ENCODE data around the gene CNTNAP1. TPM values are rescaled to one million over a fixed set of nuclear protein-coding genes. Genes with fewer than 3 reads are reported as not detected.

The CNTNAP1 gene
- total and polyA plus RNA-seq, 9 of the 15 experiments (the other 6 are each of a cell fraction or from before 2014, with no cell fraction given), result 0.10 to 1.8 (median 0.62) TPM

DNA sequence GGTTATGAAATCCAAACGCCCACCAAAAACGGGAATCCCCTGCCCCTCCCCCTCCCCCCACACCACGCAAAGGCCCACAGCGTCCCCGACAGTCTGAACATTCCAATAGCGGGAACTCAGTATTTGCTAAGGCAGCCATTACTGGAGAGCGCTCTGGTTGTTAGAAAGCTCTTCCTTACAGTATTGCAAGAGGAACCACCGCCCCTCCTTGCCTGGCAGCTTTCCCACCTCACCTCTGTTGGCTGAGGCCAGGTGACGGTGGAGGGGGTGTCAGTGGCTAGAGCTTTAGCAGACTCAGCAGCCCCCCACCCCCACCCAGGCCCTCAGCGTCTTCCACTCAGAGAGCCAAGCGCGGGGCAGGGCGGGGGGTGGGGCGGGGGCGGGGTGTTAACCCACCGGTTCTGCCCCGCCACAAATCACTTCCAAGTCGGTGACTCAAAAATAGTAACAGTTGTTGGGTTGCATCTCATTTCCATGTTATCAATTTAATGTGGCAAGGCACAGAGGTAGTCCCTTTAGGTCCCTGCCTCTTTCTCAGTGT, 3.3 kb upstream of the CNTNAP1 start (continued):
- TF ChIP-seq, protein P1, sequence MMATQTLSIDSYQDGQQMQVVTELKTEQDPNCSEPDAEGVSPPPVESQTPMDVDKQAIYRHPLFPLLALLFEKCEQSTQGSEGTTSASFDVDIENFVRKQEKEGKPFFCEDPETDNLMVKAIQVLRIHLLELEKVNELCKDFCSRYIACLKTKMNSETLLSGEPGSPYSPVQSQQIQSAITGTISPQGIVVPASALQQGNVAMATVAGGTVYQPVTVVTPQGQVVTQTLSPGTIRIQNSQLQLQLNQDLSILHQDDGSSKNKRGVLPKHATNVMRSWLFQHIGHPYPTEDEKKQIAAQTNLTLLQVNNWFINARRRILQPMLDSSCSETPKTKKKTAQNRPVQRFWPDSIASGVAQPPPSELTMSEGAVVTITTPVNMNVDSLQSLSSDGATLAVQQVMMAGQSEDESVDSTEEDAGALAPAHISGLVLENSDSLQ (IDR thresholded peaks at IDR 0.05), result peak; percentile 62
- TF ChIP-seq, protein P2, sequence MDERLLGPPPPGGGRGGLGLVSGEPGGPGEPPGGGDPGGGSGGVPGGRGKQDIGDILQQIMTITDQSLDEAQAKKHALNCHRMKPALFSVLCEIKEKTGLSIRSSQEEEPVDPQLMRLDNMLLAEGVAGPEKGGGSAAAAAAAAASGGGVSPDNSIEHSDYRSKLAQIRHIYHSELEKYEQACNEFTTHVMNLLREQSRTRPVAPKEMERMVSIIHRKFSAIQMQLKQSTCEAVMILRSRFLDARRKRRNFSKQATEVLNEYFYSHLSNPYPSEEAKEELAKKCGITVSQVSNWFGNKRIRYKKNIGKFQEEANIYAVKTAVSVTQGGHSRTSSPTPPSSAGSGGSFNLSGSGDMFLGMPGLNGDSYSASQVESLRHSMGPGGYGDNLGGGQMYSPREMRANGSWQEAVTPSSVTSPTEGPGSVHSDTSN (CRISPR knock-in tag; IDR thresholded peaks at IDR 0.05; ENCODE audit: low read depth), result no peak
- TF ChIP-seq, protein P2 (tag; conservative IDR thresholded peaks at IDR 0.05; ENCODE audit: low read depth), result 0 out of 2 replicates have a peak, but pooled peaks have one; percentile 9
- TF ChIP-seq KDM5B (IDR thresholded peaks at IDR 0.05; ENCODE audit: insufficient replicate concordance, low read depth, low read length), result no peak
- no peak for TF ChIP-seq CBFB (CRISPR knock-in tag; IDR thresholded peaks at IDR 0.05)
- no peak for TF ChIP-seq ZEB2 (IDR thresholded peaks at IDR 0.05)
- no peak for TF ChIP-seq SRSF1 (IDR thresholded peaks at IDR 0.05; ENCODE audit: low read depth, low read length)
- TF ChIP-seq, protein P3, sequence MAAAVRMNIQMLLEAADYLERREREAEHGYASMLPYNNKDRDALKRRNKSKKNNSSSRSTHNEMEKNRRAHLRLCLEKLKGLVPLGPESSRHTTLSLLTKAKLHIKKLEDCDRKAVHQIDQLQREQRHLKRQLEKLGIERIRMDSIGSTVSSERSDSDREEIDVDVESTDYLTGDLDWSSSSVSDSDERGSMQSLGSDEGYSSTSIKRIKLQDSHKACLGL (CRISPR knock-in tag; IDR thresholded peaks at IDR 0.05; ENCODE audit: borderline replicate concordance, poor library complexity, severe bottlenecking), result no peak
- no peak for TF ChIP-seq SNRNP70 (optimal IDR thresholded peaks at IDR 0.05; ENCODE audit: low read depth, low read length)
- no peak for TF ChIP-seq JUNB (CRISPR knock-in tag; conservative IDR thresholded peaks at IDR 0.05)
- no peak for TF ChIP-seq STAT5B (CRISPR knock-in tag; IDR thresholded peaks at IDR 0.05)
- TF ChIP-seq TRIM28 (IDR thresholded peaks at IDR 0.05), result no peak
- no peak for TF ChIP-seq PTBP1 (IDR thresholded peaks at IDR 0.05; ENCODE audit: low read depth, low read length)
- no peak for TF ChIP-seq ZNF431 (CRISPR knock-in tag; IDR thresholded peaks at IDR 0.05)
- TF ChIP-seq CBFA2T3 (IDR thresholded peaks at IDR 0.05), result no peak
- TF ChIP-seq THRAP3 (IDR thresholded peaks at IDR 0.05; ENCODE audit: borderline replicate concordance), result no peak
- TF ChIP-seq, protein P4, sequence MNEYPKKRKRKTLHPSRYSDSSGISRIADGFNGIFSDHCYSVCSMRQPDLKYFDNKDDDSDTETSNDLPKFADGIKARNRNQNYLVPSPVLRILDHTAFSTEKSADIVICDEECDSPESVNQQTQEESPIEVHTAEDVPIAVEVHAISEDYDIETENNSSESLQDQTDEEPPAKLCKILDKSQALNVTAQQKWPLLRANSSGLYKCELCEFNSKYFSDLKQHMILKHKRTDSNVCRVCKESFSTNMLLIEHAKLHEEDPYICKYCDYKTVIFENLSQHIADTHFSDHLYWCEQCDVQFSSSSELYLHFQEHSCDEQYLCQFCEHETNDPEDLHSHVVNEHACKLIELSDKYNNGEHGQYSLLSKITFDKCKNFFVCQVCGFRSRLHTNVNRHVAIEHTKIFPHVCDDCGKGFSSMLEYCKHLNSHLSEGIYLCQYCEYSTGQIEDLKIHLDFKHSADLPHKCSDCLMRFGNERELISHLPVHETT (CRISPR knock-in tag; conservative IDR thresholded peaks at IDR 0.05 in 1 of 2, IDR thresholded peaks at IDR 0.05 in 1 of 2), result no peak
- no peak for TF ChIP-seq SAP30 (IDR thresholded peaks at IDR 0.05; ENCODE audit: borderline replicate concordance, insufficient read depth, low read depth, low read length, poor library complexity, severe bottlenecking)
- TF ChIP-seq ELF4 (CRISPR knock-in tag; IDR thresholded peaks at IDR 0.05), result no peak
- TF ChIP-seq ZNF561 (CRISPR knock-in tag; conservative IDR thresholded peaks at IDR 0.05), result no peak
- no peak for TF ChIP-seq HMG20A (CRISPR knock-in tag; conservative IDR thresholded peaks at IDR 0.05)
- TF ChIP-seq DACH1 (IDR thresholded peaks at IDR 0.05; ENCODE audit: partially characterized antibody), result no peak
- TF ChIP-seq NCOA6 (IDR thresholded peaks at IDR 0.05), result no peak
- no peak for TF ChIP-seq ZNF75A (CRISPR knock-in tag; IDR thresholded peaks at IDR 0.05)
- TF ChIP-seq ZNF384 (IDR thresholded peaks at IDR 0.05; ENCODE audit: low read depth, low read length), result no peak
- TF ChIP-seq GATAD2A (IDR thresholded peaks at IDR 0.05), result no peak

Measured in K562 (cell line).